Mesenchymal stem cell (in vitro differentiated cells and primary cell): ENCODE data around the gene DHCR7.

Source experiments
- DNase-seq: peaks from one replicate; pipeline ENCODE4 v3.0.0-alpha.2; 2013
- H2AFZ ChIP-seq: one replicate; pipeline ENCODE4 v1.6.1; 2013; ENCODE audit warnings: low read depth, mild to moderate bottlenecking, control low read depth, inconsistent platforms, low read length, moderate library complexity
- H2AK5ac ChIP-seq: 2 replicates; pipeline ENCODE4 v1.6.1; 2013; ENCODE audit warnings: low read length, moderate library complexity, mild to moderate bottlenecking, inconsistent platforms; ENCODE audit not compliant: severe bottlenecking
- H2BK120ac ChIP-seq: one replicate; pipeline ENCODE4 v1.6.1; 2013; ENCODE audit warnings: low read depth, mild to moderate bottlenecking, inconsistent platforms, low read length, moderate library complexity
- H2BK12ac ChIP-seq, 2 experiments: one replicate each; pipeline ENCODE4 v1.6.1; 2013; ENCODE audit warnings: inconsistent platforms in 2 of 2, low read length in 2 of 2, mild to moderate bottlenecking in 2 of 2, moderate library complexity in 2 of 2, control low read depth in 1 of 2
- H2BK15ac ChIP-seq: one replicate; pipeline ENCODE4 v1.6.1; 2013; ENCODE audit warnings: mild to moderate bottlenecking, low read depth, inconsistent platforms; ENCODE audit not compliant: poor library complexity, severe bottlenecking
- H2BK5ac ChIP-seq: 2 replicates; pipeline ENCODE4 v1.6.1; 2013; ENCODE audit warnings: low read depth, mild to moderate bottlenecking, low read length, control low read depth, inconsistent platforms; ENCODE audit not compliant: poor library complexity, severe bottlenecking
- H3K14ac ChIP-seq, 2 experiments: one replicate each; pipeline ENCODE4 v1.6.1; 2013; ENCODE audit warnings: inconsistent platforms in 2 of 2, low read length in 2 of 2, control low read depth in 1 of 2, mild to moderate bottlenecking in 1 of 2, moderate library complexity in 1 of 2
- H3K18ac ChIP-seq, 2 experiments: one replicate each; pipeline ENCODE4 v1.6.1; 2013; ENCODE audit warnings: inconsistent platforms in 2 of 2, low read length in 2 of 2, control low read depth in 1 of 2, low read depth in 1 of 2, mild to moderate bottlenecking in 1 of 2
- H3K23ac ChIP-seq, 2 experiments: one replicate each; pipeline ENCODE4 v1.6.1; 2013; ENCODE audit warnings: inconsistent platforms in 2 of 2, low read length in 2 of 2, mild to moderate bottlenecking in 2 of 2, moderate library complexity in 2 of 2, control low read depth in 1 of 2
- H3K27ac ChIP-seq: 2 replicates; pipeline ENCODE4 v1.5.1; 2013; ENCODE audit warnings: mild to moderate bottlenecking, moderate library complexity, low read length, control low read depth, inconsistent platforms; ENCODE audit not compliant: poor library complexity, severe bottlenecking
- H3K27me3 ChIP-seq, 2 experiments: 2 replicates each; pipeline versions ENCODE4 v1.6.1 to v1.7.0; 2013; ENCODE audit warnings: low read length in 2 of 2, mild to moderate bottlenecking in 2 of 2, moderate library complexity in 2 of 2, control low read depth in 1 of 2, inconsistent platforms in 1 of 2; ENCODE audit not compliant: control insufficient read depth in 1 of 2, insufficient read depth in 1 of 2
- H3K36me3 ChIP-seq, 2 experiments: 2 replicates each; pipeline versions ENCODE4 v1.6.1 to v1.7.0; 2013; ENCODE audit warnings: low read length in 2 of 2, control low read depth in 1 of 2, inconsistent platforms in 1 of 2, low read depth in 1 of 2, mild to moderate bottlenecking in 1 of 2; ENCODE audit not compliant: insufficient read depth in 2 of 2, control insufficient read depth in 1 of 2
- H3K4ac ChIP-seq, 2 experiments: one replicate each; pipeline ENCODE4 v1.6.1; 2013; ENCODE audit warnings: inconsistent platforms in 2 of 2, low read length in 2 of 2, mild to moderate bottlenecking in 2 of 2, moderate library complexity in 2 of 2, control low read depth in 1 of 2, low read depth in 1 of 2
- H3K4me1 ChIP-seq: 2 replicates; pipeline ENCODE4 v1.6.1; 2013; ENCODE audit warnings: low read depth, low read length, control low read depth; ENCODE audit not compliant: control insufficient read depth, insufficient read depth
- H3K4me2 ChIP-seq: 2 replicates; pipeline ENCODE4 v1.6.1; 2013; ENCODE audit warnings: low read length, mild to moderate bottlenecking, inconsistent platforms; ENCODE audit not compliant: poor library complexity, severe bottlenecking
- H3K4me3 ChIP-seq, 2 experiments: 2 replicates each; pipeline versions ENCODE4 v1.5.1 to v1.7.0; 2013; ENCODE audit warnings: low read length in 2 of 2, mild to moderate bottlenecking in 2 of 2, control low read depth in 1 of 2, low read depth in 1 of 2; ENCODE audit not compliant: insufficient read depth in 1 of 2
- H3K79me1 ChIP-seq: replicated peaks from 2 replicates; pipeline ENCODE4 v1.6.1; 2013; ENCODE audit warnings: mild to moderate bottlenecking, control low read depth, low read length, inconsistent platforms; ENCODE audit not compliant: poor library complexity, severe bottlenecking
- H3K9ac ChIP-seq: 2 replicates; pipeline ENCODE4 v1.7.0; 2013; ENCODE audit warnings: mild to moderate bottlenecking, low read length, moderate library complexity
- H3K9me3 ChIP-seq: 2 replicates; pipeline ENCODE4 v1.7.0; 2013; ENCODE audit warnings: mild to moderate bottlenecking, low read length; ENCODE audit not compliant: control insufficient read depth
- H4K8ac ChIP-seq: one replicate; pipeline ENCODE4 v1.6.1; 2013; ENCODE audit warnings: inconsistent platforms, mild to moderate bottlenecking, low read length, moderate library complexity
- H4K91ac ChIP-seq: one replicate; pipeline ENCODE4 v1.6.1; 2013; ENCODE audit warnings: mild to moderate bottlenecking, low read length, inconsistent platforms
- WGBS: methylation state at CpG from one replicate; pipeline ENCODE4 v1.1.7; 2013; ENCODE audit warnings: mixed read lengths; 5-methylcytosine and 5-hydroxymethylcytosine counted together

The DHCR7 gene

GRCh38 chr11:71485063-71485399 lies 36.8 kb upstream of the DHCR7 start:
- Histone ChIP-seq H3K18ac (no peak overlapping the region), H2BK5ac (no peak overlapping the region), H2AK5ac (no peak overlapping the region), H4K91ac (no peak overlapping the region), H2BK12ac (no peak overlapping the region), H3K23ac (no peak overlapping the region), H3K79me1 (peaks cover 2% of the 10 kb centered on the region), H3K9me3 (no peaks in the 10 kb centered on the region), H2AFZ (no peak overlapping the region), H3K36me3 (peaks cover 72 to 84% of the 10 kb centered on the region in 2 experiments), H2BK15ac (no peak overlapping the region), H3K27ac (no peak overlapping the region), H3K4me2 (no peak overlapping the region), H3K4me1 (peaks cover 16% of the 10 kb centered on the region), H3K14ac (no peak overlapping the region), H4K8ac (no peak overlapping the region), H3K9ac (no peak overlapping the region), H3K27me3 (no peaks in the 10 kb centered on the region), H3K4me3 (no peak overlapping the region), H3K4ac (no peak overlapping the region), H2BK120ac (no peak overlapping the region)
- 92% methylated on average over 6 of the region's 6 CpGs for WGBS
- DNase-seq: no peak

GRCh38 chr11:71484248-71485062 lies 36.3 kb upstream of the DHCR7 start:
- Histone ChIP-seq H2BK15ac (no peak overlapping the region), H3K79me1 (no peaks in the 10 kb centered on the region), H2BK5ac (no peak overlapping the region), H3K4me1 (peaks cover 12% of the 10 kb centered on the region), H2BK120ac (no peak overlapping the region), H3K4me2 (no peak overlapping the region), H3K9ac (no peak overlapping the region), H3K23ac (no peak overlapping the region), H3K27me3 (no peaks in the 10 kb centered on the region), H2AFZ (no peak overlapping the region), H2BK12ac (no peak overlapping the region), H3K27ac (no peak overlapping the region), H2AK5ac (no peak overlapping the region), H3K9me3 (no peaks in the 10 kb centered on the region), H3K4ac (no peak overlapping the region), H3K36me3 (peaks cover 70 to 84% of the 10 kb centered on the region in 2 experiments), H3K18ac (no peak overlapping the region), H3K4me3 (no peak overlapping the region), H4K91ac (no peak overlapping the region), H4K8ac (no peak overlapping the region), H3K14ac (no peak overlapping the region)
- WGBS: 95% methylated on average over 23 of the region's 23 CpGs
- DNase-seq: no peak

- H3K9ac ChIP-seq: no peak overlapping the region
- DNase-seq: no peak
- no peak overlapping the region for H2AK5ac ChIP-seq
- no peak overlapping the region for H3K14ac ChIP-seq
- H3K4me3 ChIP-seq: no peak overlapping the region
- H3K79me1 ChIP-seq: no peaks in the 10 kb centered on the region
- 94% methylated on average over 6 of the region's 6 CpGs for WGBS
- H2BK120ac ChIP-seq: no peak overlapping the region
- no peak overlapping the region for H3K18ac ChIP-seq
- no peak overlapping the region for H2BK5ac ChIP-seq
- peaks cover 75 to 90% of the 10 kb centered on the region in 2 experiments for H3K36me3 ChIP-seq
- no peak overlapping the region for H4K91ac ChIP-seq
- H3K4ac ChIP-seq: no peak overlapping the region
- H3K27ac ChIP-seq: no peak overlapping the region
- no peak overlapping the region for H2BK12ac ChIP-seq
- no peaks in the 10 kb centered on the region for H3K27me3 ChIP-seq
- H4K8ac ChIP-seq: no peak overlapping the region
- no peak overlapping the region for H2BK15ac ChIP-seq
- H3K4me2 ChIP-seq: no peak overlapping the region
- no peak overlapping the region for H2AFZ ChIP-seq
- peaks cover 4% of the 10 kb centered on the region for H3K4me1 ChIP-seq
- H3K9me3 ChIP-seq: no peaks in the 10 kb centered on the region
- H3K23ac ChIP-seq: no peak overlapping the region
Observed at GRCh38 chr11:71483692-71484091, 35.5 kb upstream of the DHCR7 start.

GRCh38 chr11:71482746-71483364 lies 34.7 kb upstream of the DHCR7 start:
- Histone ChIP-seq H3K27me3 (no peaks in the 10 kb centered on the region), H3K9ac (no peak overlapping the region), H3K18ac (no peak overlapping the region), H3K4me2 (no peak overlapping the region), H3K4me3 (no peak overlapping the region), H3K9me3 (no peaks in the 10 kb centered on the region), H3K79me1 (no peaks in the 10 kb centered on the region), H2BK12ac (no peak overlapping the region), H3K4me1 (peaks cover 2% of the 10 kb centered on the region), H2AFZ (no peak overlapping the region), H3K23ac (no peak overlapping the region), H2AK5ac (no peak overlapping the region), H2BK120ac (no peak overlapping the region), H3K36me3 (peaks cover 79 to 90% of the 10 kb centered on the region in 2 experiments), H4K91ac (no peak overlapping the region), H3K27ac (no peak overlapping the region), H3K4ac (no peak overlapping the region), H2BK5ac (no peak overlapping the region), H3K14ac (no peak overlapping the region), H4K8ac (no peak overlapping the region), H2BK15ac (no peak overlapping the region)
- no peak for DNase-seq
- WGBS: 98% methylated on average over 13 of the region's 13 CpGs
